SK-MEL-5 (cell line): ENCODE data around the gene ZNF428. TPM values are rescaled to one million over a fixed set of nuclear protein-coding genes. Genes with fewer than 3 reads are reported as not detected.

Source experiments
- DNase-seq: peaks from one replicate; pipeline ENCODE4 v3.0.0-alpha.2; 2016; ENCODE audit warnings: low read depth, low spot score
- in situ Hi-C: cut with HindIII; loops from 2 replicates; pipeline ENCODE4 v1.10.0; 2016; ENCODE audit warnings: low sequenced_read_pairs, high pct_unique_total_duplicates, low pct_unique_long_range_greater_than_20kb
- total RNA-seq: library from RNA; depleted of rRNA; stranded (reverse); fragments of >200 nt; shearing (Covaris generic); gene quantifications from 2 replicates; pipeline ENCODE4 v1.2.3, GENCODE V29; 2014

ZNF428 gene
- total RNA-seq, 1 experiment from 2014 or later = 44.6 TPM

DNA sequence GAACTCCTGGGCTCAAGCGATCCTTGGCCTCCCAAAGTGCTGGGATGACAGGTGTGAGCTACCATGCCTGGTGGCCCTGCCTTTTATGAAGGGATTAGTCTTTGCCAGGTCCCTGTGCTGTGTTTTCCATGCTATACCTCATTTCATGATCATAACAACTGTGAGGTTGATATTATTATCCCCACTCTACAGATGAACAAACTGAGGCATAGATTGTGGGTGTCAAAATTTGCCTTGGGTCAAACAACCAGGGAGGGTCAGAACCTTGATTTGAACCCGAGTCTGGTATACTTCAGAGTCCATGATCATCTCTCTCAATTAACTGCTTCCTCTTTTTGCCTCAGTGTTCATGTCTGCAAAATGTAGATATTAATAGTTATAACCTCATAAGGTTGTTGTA lies 36.9 kb downstream of the ZNF428 start:
- in situ Hi-C loops = no loop called here
- no peak for DNase-seq

GRCh38 chr19:43581467-43581866 lies 38.0 kb downstream of the ZNF428 start:
- DNase-seq = no peak
- in situ Hi-C loops = no loop called here

DNA sequence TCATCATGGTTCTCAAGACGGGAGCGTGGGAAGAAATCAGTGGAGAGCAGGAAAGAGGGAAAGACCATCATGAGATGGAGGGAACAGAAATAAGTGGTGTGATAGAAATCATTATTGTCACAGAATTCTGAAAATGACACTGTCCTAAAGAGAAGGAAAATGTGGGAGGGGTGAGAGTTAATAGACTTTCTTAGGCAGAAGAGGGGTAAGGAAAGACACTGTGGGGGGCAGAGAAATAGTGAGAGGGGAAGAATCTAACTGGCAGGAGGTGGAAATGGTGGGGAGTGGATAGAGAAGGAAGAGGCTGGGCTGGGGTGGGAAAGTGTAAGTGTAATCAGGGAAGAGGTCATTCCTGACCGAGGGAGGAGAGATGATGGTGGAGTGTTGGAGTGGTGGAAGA lies 40.6 kb downstream of the ZNF428 start:
- no peak for DNase-seq
- in situ Hi-C loops = no loop called here

DNA sequence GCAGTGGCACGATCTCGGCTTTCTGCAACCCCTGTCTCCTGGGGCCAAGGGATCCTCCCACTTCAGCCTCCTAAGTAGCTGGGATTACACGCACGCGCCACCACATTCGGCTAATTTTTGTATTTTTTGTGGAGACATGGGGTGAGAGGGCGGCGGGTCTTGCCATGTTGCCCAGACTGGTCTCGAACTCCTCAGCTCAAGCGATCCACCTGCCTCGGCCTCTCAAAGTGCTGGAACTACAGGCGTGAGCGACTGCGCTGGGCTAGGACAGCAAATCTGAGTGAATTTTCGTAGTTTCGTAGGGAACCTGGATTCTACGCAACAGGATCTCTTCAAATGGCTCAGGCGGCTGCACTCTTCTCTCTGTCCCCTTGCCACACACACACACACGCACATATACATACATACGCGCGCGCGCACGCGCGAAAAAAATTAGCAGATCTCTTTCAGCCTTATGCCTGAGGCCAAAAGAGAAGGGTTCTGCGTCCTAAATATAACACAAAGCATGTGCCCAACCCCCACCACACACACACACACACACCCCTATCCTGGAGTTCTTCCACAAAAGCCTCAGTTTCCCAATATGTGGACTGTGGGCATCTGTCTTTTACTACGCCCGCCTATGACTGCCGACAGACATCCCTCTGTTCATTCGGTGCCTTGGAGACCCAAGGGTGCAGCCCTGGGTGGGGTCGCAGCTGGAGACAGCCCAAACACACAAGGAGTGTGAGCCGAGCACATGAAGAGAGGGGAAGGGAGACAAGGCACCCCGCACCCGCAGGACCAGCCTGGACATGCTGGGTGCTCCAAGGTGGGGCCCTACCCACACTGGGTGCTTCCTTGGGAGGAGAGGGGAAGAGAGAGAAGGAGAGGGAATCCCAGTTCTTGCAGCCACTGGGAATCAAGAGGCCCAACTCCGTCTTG lies 43.2 kb downstream of the ZNF428 start:
- in situ Hi-C loops = no loop called here
- no peak for DNase-seq

GRCh38 chr19:43575156-43575950 lies 44.1 kb downstream of the ZNF428 start, which contains the start of the genes PINLYP and XRCC1:
PINLYP (plus strand) TSS chr19:43575801; CDS start chr19:43577192, 1,391 bp downstream.
XRCC1 (minus strand) TSS chr19:43575527; CDS start chr19:43575458, 69 bp downstream.
- in situ Hi-C loops = no loop called here
- DNase-seq = peak; percentile 99

GRCh38 chr19:43574424-43575155 lies 44.8 kb downstream of the ZNF428 start:
- DNase-seq = no peak

DNA sequence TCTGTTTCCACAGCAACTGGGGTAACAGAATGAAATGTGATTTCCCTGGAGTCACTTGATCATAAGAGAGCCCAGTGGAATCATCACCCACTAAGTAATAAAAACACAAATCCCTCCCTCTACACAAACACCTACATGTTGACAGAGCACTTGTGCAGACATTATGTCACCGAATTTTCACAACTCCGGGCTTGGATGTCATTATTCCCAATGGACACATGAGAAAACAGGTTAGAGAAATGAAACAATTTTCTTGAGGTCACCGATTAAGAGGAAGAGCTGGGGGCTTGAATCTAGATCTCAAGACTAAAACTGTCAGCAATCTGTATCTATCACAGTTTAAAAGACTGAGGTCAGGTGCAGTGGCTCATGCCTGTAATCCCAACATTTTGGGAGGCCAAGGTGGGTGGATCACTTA lies 47.2 kb downstream of the ZNF428 start:
- in situ Hi-C loops = no loop called here
- no peak for DNase-seq

More at GRCh38 chr19:43574424-43575155, 44.8 kb downstream of the ZNF428 start:
- in situ Hi-C loops = no loop called here

DNA sequence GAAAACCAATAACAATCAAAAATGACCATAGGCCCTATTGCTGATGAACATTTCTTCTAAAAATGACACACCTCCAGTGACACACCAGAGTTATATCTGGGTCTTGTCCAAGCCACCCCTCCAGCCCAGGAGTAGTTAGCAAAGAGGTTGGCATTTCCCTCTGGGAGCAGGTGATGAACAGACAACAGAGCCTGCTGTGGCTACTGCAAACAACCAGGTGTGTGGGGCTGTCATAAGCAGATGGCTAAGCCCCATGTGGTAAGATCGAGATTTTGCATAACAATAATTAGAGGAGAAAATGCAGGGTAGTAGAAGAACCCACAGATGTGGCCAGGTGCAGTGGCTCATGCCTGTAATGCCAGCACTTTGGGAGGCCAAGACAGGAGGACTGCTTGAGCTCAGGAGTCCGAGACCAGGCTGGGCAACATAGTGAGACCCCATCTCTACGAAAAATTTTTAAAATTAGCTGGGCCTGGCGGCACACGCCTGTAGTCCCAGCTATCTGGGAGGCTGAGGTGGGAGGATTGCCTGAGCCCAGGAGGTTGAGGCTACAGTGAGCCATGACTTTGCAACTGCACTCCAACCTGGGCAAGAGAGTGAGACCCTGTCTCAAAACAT lies 49.1 kb downstream of the ZNF428 start:
- in situ Hi-C loops = no loop called here
- DNase-seq = no peak

GRCh38 chr19:43569657-43570056 lies 49.8 kb downstream of the ZNF428 start:
- no peak for DNase-seq
- in situ Hi-C loops = no loop called here

DNA sequence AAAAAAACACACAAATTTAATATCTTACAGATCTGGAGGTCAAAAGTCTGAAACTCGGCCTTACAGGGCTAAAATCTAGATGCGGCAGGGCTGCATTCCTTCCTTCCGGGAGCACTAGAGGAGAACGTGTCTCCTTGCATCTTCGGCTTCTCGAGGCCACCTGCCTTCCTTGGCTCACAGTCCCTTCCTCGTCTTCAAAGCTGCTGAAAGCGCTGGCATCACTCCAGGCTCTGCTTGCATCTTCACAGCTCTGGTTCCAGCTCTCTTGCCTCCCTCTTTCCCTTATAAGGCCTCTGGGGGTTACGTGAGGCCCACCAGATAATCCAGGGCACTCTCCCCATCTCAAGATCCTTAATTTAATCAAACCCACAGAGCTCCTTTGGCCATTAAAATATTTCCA lies 54.6 kb downstream of the ZNF428 start:
- no peak for DNase-seq
- in situ Hi-C loops = no loop called here

- DNase-seq = no peak
Measured at GRCh38 chr19:43563816-43564457, 55.5 kb downstream of the ZNF428 start.

DNA sequence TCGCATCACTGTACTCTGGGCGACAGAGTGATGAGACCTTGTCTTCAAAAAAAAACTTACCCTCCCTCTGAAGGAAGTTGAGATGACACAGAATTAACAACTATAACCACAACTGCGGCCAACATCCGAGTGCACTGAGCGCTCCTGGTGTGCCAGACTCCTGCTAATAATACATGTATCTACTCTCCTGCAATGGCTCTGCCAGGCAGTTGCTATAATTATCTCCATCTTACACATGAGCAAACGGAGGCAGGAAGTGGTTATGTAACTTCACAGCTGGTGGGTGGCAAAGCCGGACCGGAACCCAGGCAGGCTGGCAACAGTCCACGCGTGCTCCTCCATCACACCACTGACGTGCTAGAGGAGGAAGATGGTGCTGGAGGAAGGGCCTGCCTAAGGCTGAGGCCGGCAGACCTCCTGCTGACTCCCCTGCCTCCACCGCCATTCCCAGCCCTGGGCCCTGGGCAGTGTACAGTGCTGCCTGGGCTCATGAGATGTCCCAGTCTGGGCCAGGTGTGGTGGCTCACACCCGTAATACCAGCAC lies 56.7 kb downstream of the ZNF428 start:
- in situ Hi-C loops = no loop called here

More at GRCh38 chr19:43563816-43564457, 55.5 kb downstream of the ZNF428 start:
- in situ Hi-C loops = no loop called here

GRCh38 chr19:43562226-43562697 lies 57.2 kb downstream of the ZNF428 start:
- DNase-seq = no peak
- in situ Hi-C loops = no loop called here

More for the DNA sequence above, 56.7 kb downstream of the ZNF428 start:
- DNase-seq = no peak

DNA sequence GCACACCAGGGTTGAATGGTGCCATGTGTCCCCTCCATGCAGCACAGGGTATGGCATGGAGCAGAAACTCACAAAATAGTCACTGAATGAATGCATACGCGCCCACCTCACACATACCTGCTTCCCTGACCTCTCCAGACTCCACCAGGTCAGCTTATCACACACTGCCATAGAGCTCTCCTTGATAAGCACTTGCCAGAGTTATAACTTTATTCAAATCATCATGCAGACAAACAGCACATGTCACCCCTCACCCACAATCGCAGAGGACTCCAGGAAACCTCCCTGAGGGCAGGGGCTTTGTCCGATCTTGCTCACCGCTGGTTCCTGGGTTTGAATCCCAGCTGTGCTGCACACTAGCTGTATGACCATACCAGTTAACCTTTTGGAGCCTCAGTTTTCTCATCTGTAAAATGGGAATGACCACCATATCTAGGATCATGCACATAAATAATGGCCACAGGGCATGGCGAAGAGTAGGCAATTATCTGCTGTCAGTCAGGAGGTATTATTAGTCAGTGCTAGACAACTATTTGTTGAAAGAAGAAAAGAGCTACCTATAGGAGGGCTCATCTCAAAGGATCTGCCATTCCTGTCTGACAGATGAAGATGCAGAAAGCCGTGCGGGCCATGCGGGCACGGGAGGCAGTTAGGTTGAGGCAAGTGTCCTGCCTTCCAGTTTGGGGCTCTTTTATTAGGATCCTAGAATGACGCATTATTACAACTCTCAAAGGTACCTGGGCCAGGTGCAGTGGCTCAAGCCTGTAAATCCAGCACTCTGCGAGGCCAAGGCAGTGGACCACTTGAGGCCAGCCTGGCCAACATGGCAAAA lies 58.1 kb downstream of the ZNF428 start:
- in situ Hi-C loops = no loop called here
- no peak for DNase-seq

DNA sequence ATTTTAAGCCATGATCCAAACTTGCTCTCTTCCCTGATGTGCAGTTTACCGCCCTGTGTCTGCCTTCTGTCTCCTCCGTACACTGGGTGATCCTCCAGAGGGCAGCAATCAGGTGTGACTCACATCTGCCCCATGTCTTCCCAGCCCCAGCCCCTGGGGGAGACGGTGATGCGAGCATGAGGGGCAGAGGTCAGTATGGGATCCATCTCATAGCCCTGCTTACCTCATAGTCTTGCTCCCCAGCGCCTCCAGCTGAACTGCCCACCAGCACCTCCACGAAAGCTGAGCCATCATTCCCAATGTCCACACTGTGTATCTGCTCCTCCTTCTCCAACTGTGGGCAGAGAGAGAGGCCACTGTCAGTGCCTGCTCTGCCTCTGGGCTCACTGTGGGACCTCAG lies 58.7 kb downstream of the ZNF428 start:
- peak; percentile 11 for DNase-seq
- in situ Hi-C loops = no loop called here
